Glutamatergic neuron (in vitro differentiated cells): ENCODE data around the gene FGF19. TPM values are rescaled to one million over a fixed set of nuclear protein-coding genes. Genes with fewer than 3 reads are reported as not detected.

Experiments
- DNase-seq: peaks from one replicate; pipeline ENCODE4 v3.0.0; 2022
- H3K27ac Mint-ChIP-seq: one replicate; pipeline ENCODE4 v1.8.0; 2020; ENCODE audit warnings: mild to moderate bottlenecking, mixed read lengths, inconsistent platforms; ENCODE audit not compliant: unreplicated experiment
- H3K27me3 Mint-ChIP-seq: one replicate; pipeline ENCODE4 v1.8.0; 2020; ENCODE audit warnings: mild to moderate bottlenecking, moderate library complexity, mixed read lengths, inconsistent platforms; ENCODE audit not compliant: unreplicated experiment
- H3K36me3 Mint-ChIP-seq: one replicate; pipeline ENCODE4 v1.8.0; 2020; ENCODE audit warnings: mild to moderate bottlenecking, mixed read lengths, inconsistent platforms; ENCODE audit not compliant: unreplicated experiment
- H3K4me1 Mint-ChIP-seq: one replicate; pipeline ENCODE4 v1.8.0; 2020; ENCODE audit warnings: mild to moderate bottlenecking, low read depth, mixed read lengths, inconsistent platforms; ENCODE audit not compliant: unreplicated experiment
- H3K4me3 Mint-ChIP-seq: one replicate; pipeline ENCODE4 v1.8.0; 2020; ENCODE audit warnings: mild to moderate bottlenecking, mixed read lengths, inconsistent platforms; ENCODE audit not compliant: unreplicated experiment
- H3K9me3 Mint-ChIP-seq: one replicate; pipeline ENCODE4 v1.8.0; 2020; ENCODE audit warnings: mild to moderate bottlenecking, moderate library complexity, mixed read lengths, inconsistent platforms; ENCODE audit not compliant: unreplicated experiment
- total RNA-seq: library from RNA; stranded (reverse); fragmentation: NEBNext Ultra II Directional; extraction: Animal tissue kit (Norgen Biotek cat#: 25700); gene quantifications from one replicate; pipeline ENCODE4 v1.2.1, GENCODE V29; 2021; ENCODE audit not compliant: unreplicated experiment
- TF ChIP-seq, protein P1 (sequence below): fragments of 200-600 bp; sonication (generic); IDR thresholded peaks from one replicate; pipeline ENCODE4 v1.5.0; 2021; ENCODE audit not compliant: partially characterized antibody, unreplicated experiment

The FGF19 gene
- total RNA-seq, 1 donor from 2014 or later: 5.1 TPM

DNA sequence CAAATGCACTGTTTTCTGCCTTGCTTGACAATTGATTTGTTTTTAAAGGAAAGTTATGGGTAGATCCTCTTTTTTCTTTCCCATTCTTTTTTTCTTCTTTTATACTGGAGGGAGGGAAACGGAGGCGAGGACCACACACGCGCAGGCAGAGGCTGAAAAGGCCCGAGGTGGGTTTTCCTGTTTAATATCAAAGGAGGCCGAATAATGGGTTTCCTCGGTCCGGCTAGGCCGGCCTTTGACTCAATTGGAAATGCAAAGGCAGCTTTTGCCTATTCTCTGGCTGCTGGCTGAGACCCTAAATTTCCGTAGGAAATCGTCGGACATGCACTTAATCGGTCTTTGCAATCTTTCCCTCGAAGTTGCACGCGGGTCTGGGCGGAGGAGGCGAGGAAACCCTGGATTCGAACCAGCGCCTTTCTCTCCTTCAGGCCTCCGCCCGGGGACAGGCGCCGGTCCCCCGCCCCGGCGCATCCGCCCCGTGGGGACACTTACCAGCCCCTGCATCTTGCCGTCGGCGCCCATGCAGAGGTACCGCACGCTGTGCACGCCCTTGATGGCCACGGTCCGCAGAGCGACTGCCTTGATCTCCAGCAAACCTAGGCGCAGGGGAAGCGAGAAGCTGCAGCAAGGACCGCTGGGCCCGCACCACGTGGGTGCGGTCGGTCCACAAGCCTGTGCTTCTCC lies 911 bp downstream of the FGF19 start:
- TF ChIP-seq, protein P1, sequence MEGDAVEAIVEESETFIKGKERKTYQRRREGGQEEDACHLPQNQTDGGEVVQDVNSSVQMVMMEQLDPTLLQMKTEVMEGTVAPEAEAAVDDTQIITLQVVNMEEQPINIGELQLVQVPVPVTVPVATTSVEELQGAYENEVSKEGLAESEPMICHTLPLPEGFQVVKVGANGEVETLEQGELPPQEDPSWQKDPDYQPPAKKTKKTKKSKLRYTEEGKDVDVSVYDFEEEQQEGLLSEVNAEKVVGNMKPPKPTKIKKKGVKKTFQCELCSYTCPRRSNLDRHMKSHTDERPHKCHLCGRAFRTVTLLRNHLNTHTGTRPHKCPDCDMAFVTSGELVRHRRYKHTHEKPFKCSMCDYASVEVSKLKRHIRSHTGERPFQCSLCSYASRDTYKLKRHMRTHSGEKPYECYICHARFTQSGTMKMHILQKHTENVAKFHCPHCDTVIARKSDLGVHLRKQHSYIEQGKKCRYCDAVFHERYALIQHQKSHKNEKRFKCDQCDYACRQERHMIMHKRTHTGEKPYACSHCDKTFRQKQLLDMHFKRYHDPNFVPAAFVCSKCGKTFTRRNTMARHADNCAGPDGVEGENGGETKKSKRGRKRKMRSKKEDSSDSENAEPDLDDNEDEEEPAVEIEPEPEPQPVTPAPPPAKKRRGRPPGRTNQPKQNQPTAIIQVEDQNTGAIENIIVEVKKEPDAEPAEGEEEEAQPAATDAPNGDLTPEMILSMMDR: no peak
- DNase-seq: no peak
- Mint-ChIP-seq H3K27ac (no peak overlapping the region), H3K9me3 (no peaks in the 10 kb centered on the region), H3K36me3 (no peaks in the 10 kb centered on the region), H3K4me1 (peaks cover 25% of the 10 kb centered on the region), H3K4me3 (peak overlapping the region; percentile 61), H3K27me3 (peaks cover 5% of the 10 kb centered on the region)

DNA sequence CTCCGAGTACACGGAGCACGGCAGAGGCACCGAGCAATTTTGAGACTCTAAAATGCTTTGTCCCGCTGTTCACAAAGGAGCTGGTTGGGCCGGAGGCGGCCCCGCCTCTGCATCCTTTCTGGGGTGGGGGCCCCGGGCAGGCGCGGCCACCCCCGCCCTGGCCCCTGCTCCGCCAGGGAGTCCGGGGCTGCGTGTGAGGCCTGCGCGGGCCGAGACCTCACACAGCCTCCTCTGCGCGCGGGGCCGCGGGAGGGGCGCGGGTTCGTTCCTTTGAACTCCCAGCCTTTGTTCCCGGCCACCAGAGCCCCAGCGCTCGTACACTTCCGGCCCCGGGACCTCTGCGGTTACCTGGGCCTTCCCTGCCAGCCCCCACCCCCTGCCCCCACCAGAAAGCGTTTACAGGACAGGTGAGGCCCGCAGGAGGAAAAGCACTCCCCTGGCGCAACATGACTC lies 1.6 kb downstream of the FGF19 start:
- TF ChIP-seq, protein P1: no peak
- no peaks in the 10 kb centered on the region for H3K36me3 Mint-ChIP-seq
- no peak for DNase-seq
- H3K27ac Mint-ChIP-seq: no peak overlapping the region
- no peak overlapping the region for H3K4me3 Mint-ChIP-seq
- peaks cover 6% of the 10 kb centered on the region for H3K27me3 Mint-ChIP-seq
- peaks cover 29% of the 10 kb centered on the region for H3K4me1 Mint-ChIP-seq
- no peaks in the 10 kb centered on the region for H3K9me3 Mint-ChIP-seq

DNA sequence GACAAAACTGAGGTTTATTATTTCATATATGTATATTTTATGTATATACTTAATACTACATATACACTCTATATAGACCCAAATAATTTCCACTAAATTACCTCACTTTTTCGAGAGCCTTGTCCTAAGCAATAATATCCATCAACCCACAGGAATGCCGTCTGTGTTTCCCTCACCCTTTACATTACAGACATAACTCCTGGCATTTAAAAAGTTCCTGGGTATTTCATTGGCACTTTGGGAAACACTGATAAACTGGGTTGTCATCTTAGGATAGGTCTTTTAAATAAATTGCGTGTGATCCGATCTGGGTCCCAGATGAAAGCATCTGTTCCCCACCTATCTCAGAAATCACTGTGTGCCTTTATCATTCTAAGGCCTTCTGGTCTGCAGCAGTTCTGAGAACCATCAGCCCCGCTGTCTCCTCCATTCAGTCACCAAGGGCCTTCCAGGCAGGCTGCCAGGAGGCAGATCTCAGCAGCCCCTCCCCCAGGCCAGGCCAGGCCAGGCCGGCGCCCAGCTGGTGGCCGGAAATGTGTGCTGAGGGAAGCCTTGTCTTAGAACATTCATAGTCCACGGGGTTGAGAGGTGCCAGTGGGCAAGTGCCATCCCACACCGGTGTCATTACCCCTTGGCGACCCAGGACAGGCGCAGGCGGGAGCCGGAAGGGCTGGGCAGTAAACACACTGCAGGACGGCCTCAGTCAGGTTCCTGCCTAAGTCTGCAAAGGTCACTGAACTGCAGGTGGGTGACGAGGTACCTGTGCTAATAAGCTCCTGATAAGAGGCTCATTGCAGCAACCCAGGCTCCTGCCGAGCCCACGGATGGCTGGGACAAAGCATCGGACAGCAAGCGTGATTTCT lies 3.3 kb downstream of the FGF19 start:
- H3K36me3 Mint-ChIP-seq: no peaks in the 10 kb centered on the region
- peak; percentile 85 for DNase-seq
- peak overlapping the region; percentile 94 for H3K27ac Mint-ChIP-seq
- peaks cover 9% of the 10 kb centered on the region for H3K27me3 Mint-ChIP-seq
- no peaks in the 10 kb centered on the region for H3K9me3 Mint-ChIP-seq
- peaks cover 32% of the 10 kb centered on the region for H3K4me1 Mint-ChIP-seq
- TF ChIP-seq, protein P1: no peak
- H3K4me3 Mint-ChIP-seq: peak overlapping the region; percentile 64

DNA sequence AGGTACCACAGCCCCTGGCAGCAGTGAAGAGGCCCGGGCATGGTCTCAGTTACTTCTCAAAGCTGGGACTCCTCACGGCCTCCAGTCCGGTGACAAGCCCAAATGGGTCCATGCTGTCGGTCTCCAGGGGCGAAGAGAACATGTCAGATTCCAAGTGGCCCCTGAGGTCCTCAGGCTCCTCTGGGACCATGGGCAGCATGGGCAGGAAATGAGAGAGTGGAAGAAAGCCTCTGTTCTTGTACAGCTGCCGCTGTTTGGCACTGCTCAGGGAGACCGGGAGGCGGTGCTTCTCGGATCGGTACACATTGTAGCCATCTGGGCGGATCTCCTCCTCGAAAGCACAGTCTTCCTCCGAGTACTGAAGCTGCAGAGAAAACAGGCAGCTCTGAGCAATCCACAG lies 4.6 kb downstream of the FGF19 start:
- H3K27me3 Mint-ChIP-seq: peaks cover 8% of the 10 kb centered on the region
- H3K27ac Mint-ChIP-seq: peak overlapping the region; percentile 79
- H3K4me1 Mint-ChIP-seq: peaks cover 37% of the 10 kb centered on the region
- no peaks in the 10 kb centered on the region for H3K36me3 Mint-ChIP-seq
- no peak overlapping the region for H3K4me3 Mint-ChIP-seq
- TF ChIP-seq, protein P1: no peak
- peak; percentile 62 for DNase-seq
- no peaks in the 10 kb centered on the region for H3K9me3 Mint-ChIP-seq

DNA sequence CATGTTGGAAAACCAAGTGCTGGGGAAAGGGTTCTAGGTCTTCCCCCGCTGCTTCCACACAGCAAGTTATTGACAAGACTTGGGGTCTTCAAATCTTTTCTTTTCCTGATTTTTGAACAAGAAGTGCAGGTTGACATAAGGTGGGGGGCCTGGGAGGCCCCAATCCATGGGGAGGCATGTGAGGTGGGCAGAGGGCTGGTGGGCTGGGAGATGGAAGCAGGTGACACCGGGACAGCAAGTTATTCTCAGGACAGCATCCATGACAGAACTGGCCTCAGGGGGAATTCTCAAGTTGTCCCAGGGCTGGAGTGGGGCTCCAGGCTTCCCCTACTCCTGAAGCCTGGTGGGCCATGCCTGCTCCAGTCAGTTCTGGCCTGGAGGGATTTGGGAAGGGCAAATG lies 5.5 kb downstream of the FGF19 start:
- TF ChIP-seq, protein P1: no peak
- Mint-ChIP-seq H3K9me3 (no peaks in the 10 kb centered on the region), H3K27ac (peak overlapping the region; percentile 52), H3K4me1 (peaks cover 37% of the 10 kb centered on the region), H3K4me3 (no peak overlapping the region), H3K27me3 (peaks cover 8% of the 10 kb centered on the region), H3K36me3 (no peaks in the 10 kb centered on the region)
- DNase-seq: no peak
